IPS-15b (cell line): Measurements from ENCODE around the gene ZMIZ1.

Experiments used
- H3K27me3 ChIP-seq: one replicate; pipeline ENCODE4 v1.6.1; 2013; ENCODE audit warnings: low read length; ENCODE audit not compliant: control insufficient read depth, insufficient read depth
- H3K36me3 ChIP-seq: one replicate; pipeline ENCODE4 v1.6.1; 2013; ENCODE audit warnings: low read length; ENCODE audit not compliant: control insufficient read depth, insufficient read depth
- H3K4me1 ChIP-seq: one replicate; pipeline ENCODE4 v1.6.1; 2013; ENCODE audit warnings: mild to moderate bottlenecking, low read length; ENCODE audit not compliant: control insufficient read depth, insufficient read depth
- H3K4me3 ChIP-seq: one replicate; pipeline ENCODE4 v1.5.1; 2013; ENCODE audit warnings: low read depth, low read length
- H3K9ac ChIP-seq: one replicate; pipeline ENCODE4 v1.6.1; 2013; ENCODE audit warnings: low read depth, mild to moderate bottlenecking, low read length
- H3K9me3 ChIP-seq: one replicate; pipeline ENCODE4 v1.6.1; 2013; ENCODE audit warnings: mild to moderate bottlenecking, low read length; ENCODE audit not compliant: control insufficient read depth, insufficient read depth

Gene ZMIZ1

DNA sequence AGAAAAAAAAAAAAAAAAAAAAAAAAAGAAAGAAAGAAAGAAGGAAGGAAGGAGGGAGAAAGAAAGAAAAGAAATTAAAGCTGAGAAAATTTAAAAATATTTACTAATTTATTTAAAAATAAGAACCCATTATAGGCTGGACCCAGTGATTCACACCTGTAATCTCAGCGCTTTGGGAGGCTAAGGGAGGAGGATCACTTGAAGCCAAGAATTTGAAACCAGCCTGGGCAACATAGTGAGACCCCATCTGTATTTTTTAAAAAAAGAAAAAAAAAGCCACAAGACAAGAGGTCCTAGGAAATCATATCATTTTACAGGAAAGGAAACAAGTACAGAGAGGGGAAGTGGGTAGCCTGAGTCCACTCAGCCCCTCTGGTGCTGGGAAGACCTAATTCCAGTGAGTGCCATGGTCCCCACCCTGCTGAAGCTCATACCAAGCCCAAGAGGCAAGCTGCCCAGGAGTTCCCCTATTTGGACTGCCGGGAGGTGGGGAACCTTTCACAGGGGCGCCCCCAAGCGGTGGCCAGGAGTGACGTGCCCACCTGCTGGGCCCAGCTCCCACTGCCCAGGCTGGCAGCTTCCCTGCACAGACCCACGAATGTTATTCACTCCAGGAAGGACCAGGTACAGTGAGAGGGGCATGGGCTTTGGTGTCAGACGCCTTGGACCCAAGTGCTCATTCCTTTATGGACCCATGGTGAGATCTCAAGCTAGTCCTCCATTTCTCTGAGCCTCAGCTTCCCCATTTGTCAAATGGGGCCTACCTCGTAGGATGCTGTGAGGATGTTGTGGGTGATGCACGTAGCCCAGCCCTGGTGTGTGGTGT is 133.6 kb downstream of the ZMIZ1 start:
- H3K9me3 ChIP-seq, result no peaks in the 10 kb centered on the region
- no peak overlapping the region for H3K4me3 ChIP-seq
- no peaks in the 10 kb centered on the region for H3K27me3 ChIP-seq
- H3K9ac ChIP-seq, result no peak overlapping the region
- H3K4me1 ChIP-seq, result no peaks in the 10 kb centered on the region
- H3K36me3 ChIP-seq, result peaks cover 21% of the 10 kb centered on the region

DNA sequence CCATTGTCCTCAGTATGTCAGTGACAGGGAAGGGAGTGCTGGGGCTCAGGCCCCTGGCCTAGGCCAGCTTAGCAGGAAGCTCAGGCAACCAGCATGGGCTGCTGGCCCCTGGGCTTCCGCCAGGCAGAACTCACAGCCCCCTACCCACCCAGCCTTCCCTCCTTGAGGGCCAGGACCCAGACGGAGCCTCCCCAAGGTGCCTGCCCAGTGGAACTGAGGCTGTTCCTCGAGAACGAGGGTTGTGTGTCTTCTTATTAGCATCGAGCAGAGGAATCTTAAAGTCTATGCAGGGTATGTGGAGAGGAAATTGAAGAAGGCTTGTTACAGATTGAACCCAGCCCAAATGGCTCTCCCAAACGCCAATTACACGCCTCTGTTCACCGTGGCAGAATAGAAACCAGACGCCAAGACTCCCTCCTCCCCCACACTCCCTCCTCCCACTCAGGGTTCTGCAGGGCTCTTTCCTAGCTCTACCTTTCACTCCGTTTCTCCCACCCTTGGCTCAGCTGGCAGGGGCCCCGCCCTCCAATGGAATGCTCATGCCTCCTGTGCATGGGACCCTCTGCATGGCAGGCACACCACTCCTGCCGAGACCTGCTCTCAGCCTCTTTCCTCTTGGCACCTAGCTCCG is 134.4 kb downstream of the ZMIZ1 start:
- no peaks in the 10 kb centered on the region for H3K9me3 ChIP-seq
- H3K4me1 ChIP-seq, result no peaks in the 10 kb centered on the region
- peaks cover 21% of the 10 kb centered on the region for H3K36me3 ChIP-seq
- no peak overlapping the region for H3K4me3 ChIP-seq
- no peaks in the 10 kb centered on the region for H3K27me3 ChIP-seq
- H3K9ac ChIP-seq, result no peak overlapping the region

DNA sequence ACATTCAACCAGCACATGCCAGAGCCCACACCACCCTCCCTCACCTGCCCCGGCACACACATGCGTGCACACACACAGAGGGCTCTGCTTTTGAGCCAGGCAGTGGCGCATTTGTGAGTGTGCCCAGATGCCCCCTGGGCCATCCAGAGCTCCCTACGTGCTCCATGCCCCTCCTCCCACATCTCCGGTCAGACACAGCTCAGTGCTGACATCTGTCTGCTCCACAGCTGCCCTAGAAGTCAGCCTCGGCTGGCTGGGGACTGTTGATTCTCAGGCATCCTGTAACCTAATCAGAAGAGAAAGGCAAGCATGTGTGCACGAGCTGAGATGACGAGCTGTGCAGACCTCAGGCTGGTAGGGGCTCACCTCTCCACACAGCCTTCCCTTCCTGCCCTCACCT is 135.1 kb downstream of the ZMIZ1 start:
- no peaks in the 10 kb centered on the region for H3K4me1 ChIP-seq
- H3K36me3 ChIP-seq, result peaks cover 25% of the 10 kb centered on the region
- no peaks in the 10 kb centered on the region for H3K9me3 ChIP-seq
- no peaks in the 10 kb centered on the region for H3K27me3 ChIP-seq
- no peak overlapping the region for H3K4me3 ChIP-seq
- H3K9ac ChIP-seq, result no peak overlapping the region

DNA sequence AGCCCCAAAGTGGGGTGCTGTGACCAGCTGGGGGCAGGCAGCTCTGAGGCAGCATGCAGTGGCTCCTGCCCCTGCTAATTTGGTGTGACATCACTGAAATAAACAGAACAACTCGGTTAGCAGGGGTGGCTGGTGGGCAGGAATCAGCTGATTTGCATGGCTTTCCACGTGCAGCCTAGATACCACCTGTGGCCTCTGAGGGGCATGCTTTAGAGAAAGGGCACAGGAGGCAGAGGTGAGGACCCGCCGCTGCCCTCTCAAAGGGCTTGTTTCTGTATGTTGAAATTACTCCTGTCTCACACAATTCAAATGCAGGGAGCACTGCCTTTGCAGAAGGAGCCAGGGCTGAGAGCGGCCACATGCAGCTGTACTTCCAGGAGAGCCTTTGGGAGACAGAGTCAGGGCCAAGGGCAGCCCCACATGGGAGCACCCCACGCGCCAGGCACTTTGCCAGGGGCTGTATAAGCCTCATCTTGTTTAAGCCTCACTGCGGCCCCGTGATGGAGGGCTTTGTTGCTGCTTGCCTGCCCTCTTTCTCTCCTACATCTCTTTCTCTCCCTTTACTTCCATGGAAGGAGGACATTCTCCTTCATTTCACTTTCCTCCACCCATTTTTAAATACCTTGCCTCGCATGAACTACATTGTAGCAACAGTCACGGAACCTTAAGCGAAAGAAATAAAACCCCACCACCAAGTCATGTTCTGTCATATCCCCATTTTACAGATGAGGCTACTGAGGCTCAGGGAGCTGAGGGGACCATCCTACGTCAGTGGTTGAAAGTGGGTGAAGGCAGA is 137.7 kb downstream of the ZMIZ1 start:
- Histone ChIP-seq H3K9me3 (no peaks in the 10 kb centered on the region), H3K4me1 (no peaks in the 10 kb centered on the region), H3K27me3 (no peaks in the 10 kb centered on the region), H3K9ac (no peak overlapping the region), H3K36me3 (peaks cover 37% of the 10 kb centered on the region), H3K4me3 (no peak overlapping the region)

DNA sequence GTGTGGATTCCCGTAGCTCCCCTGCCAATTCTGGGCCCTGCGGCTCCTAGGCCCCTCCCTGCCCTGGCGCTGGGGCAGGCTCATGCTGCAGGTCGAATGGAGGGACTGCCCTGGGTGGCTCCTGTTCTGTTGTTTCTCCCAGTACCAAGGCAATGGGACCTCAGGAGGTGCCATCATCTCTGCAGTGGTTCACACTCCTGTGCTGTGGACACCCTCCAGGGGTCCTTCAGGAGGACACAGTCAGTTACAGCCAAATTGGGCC is 138.3 kb downstream of the ZMIZ1 start:
- H3K9ac ChIP-seq, result no peak overlapping the region
- H3K4me1 ChIP-seq, result no peaks in the 10 kb centered on the region
- no peak overlapping the region for H3K4me3 ChIP-seq
- H3K27me3 ChIP-seq, result no peaks in the 10 kb centered on the region
- peaks cover 37% of the 10 kb centered on the region for H3K36me3 ChIP-seq
- H3K9me3 ChIP-seq, result no peaks in the 10 kb centered on the region

DNA sequence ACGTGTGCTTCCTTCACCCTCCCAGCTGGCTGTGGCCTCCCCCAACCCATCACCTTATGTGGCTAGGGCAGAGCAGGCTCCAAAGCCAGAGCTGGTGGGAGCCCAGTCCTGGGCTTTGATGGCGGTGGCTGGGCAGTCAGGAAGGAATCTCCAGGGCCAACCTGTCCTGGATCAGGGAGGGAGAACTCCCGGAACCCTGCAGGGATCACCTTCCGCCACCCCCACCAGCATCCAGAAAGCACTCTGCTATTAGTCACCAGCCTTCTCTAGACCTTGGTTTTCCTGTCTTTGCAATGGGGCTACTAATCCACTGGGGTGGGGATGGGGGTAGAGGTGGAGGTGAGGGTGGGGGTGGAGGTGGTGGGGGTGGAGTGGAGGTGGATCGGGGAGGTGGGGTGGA is 139.0 kb downstream of the ZMIZ1 start:
- peaks cover 35% of the 10 kb centered on the region for H3K36me3 ChIP-seq
- no peaks in the 10 kb centered on the region for H3K27me3 ChIP-seq
- H3K4me1 ChIP-seq, result no peaks in the 10 kb centered on the region
- H3K9ac ChIP-seq, result no peak overlapping the region
- H3K9me3 ChIP-seq, result no peaks in the 10 kb centered on the region
- no peak overlapping the region for H3K4me3 ChIP-seq

DNA sequence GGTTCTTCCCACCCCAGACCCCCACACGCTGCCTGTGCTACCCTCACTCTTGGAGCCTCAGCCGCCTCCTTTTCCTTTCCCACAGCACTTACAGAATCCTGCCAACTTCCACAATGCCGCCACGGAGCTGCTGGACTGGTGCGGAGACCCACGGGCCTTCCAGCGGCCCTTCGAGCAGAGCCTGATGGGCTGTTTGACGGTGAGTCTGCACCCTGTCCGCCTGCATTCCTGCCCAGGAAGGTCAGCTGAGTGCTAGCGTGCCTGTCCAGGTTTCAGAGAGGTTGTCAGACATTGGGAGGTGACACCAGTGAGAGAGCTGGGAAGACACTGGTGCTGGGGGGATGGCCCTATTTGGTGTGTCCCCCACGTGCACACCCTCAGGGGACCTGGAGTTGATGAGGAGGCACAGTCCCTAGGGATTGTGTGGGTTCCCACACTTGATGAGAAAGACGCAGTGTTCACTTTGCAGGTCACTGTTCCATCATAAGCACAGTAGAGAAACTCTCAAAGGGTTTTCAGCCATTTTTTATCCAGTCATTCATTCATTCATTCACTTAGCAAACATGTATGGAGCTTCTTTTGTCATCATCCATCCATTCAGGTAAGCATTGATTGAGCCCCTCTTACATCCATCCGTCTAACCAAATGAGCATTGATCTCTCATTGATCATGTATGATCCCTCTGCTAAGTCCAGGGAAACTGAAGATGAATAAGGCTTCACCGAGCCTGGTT is 139.7 kb downstream of the ZMIZ1 start:
- Histone ChIP-seq H3K4me1 (no peaks in the 10 kb centered on the region), H3K4me3 (no peak overlapping the region), H3K36me3 (peaks cover 28% of the 10 kb centered on the region), H3K9me3 (no peaks in the 10 kb centered on the region), H3K27me3 (no peaks in the 10 kb centered on the region), H3K9ac (no peak overlapping the region)

DNA sequence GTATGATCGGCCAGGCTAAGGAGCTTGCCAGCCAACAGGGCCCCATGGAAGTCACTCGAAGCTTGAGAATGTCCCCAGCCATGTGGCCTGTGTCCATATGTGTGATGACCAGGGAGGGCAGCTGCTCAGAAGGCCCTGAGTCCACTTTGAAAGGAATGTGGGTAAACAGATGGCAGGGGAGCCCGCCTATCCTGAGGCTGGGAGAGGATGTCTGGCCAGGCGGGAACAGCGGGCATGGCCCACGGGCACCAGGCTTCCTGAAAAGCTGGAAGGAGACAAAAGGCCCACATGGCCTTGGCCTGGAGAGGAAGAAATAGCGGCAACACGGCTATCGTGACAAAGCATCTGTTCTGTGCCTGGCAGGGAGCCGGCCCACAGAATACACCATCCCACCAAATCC is 140.6 kb downstream of the ZMIZ1 start:
- no peaks in the 10 kb centered on the region for H3K4me1 ChIP-seq
- H3K27me3 ChIP-seq, result no peaks in the 10 kb centered on the region
- H3K36me3 ChIP-seq, result peaks cover 22% of the 10 kb centered on the region

DNA sequence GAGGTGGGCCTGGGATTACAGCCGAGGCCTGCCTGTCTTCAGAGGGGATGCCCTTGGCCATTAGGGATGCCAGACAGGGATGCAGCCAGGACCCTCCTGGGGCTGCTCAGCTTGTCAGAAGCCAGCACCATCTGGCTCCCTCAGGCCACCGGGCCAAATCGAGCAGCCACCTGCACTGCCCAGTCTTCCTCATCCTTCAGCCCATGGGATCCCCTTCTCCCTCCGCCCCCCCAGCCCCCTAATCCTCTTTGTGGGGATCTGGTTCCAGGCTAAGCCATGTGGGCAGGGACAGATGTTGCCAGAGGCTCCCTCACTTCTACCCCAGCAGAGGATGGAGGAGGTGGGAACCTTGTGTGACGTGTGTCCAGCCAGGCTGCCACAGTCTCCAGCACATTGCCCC is 141.1 kb downstream of the ZMIZ1 start:
- no peaks in the 10 kb centered on the region for H3K9me3 ChIP-seq
- no peak overlapping the region for H3K4me3 ChIP-seq
- no peak overlapping the region for H3K9ac ChIP-seq
- H3K36me3 ChIP-seq, result peaks cover 21% of the 10 kb centered on the region
- no peaks in the 10 kb centered on the region for H3K4me1 ChIP-seq
- H3K27me3 ChIP-seq, result no peaks in the 10 kb centered on the region

More for the DNA sequence above, 140.6 kb downstream of the ZMIZ1 start:
- Histone ChIP-seq H3K4me3 (no peak overlapping the region), H3K9ac (no peak overlapping the region), H3K9me3 (no peaks in the 10 kb centered on the region)

DNA sequence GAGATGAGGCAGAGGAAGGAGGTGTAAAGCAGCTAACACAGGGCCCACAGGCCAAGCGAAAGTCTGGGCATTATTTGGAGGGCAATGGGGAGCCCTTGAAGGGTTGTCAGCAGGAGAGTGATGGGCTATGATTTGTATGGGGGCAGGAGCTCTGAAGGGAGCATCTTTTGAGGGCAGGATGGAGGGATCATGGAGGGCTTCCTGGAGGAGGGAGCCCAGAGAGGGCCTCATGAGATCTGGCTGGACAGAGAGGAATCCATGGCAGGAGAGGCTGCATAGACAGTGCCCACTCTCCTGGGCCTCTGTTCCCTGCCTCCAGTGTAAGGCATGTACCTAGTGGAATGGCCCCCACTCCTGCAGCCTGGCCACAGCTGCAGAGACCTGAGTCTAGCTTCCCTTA is 141.9 kb downstream of the ZMIZ1 start:
- H3K4me3 ChIP-seq, result no peak overlapping the region
- H3K36me3 ChIP-seq, result peaks cover 26% of the 10 kb centered on the region
- no peaks in the 10 kb centered on the region for H3K27me3 ChIP-seq
- no peak overlapping the region for H3K9ac ChIP-seq
- no peaks in the 10 kb centered on the region for H3K4me1 ChIP-seq
- no peaks in the 10 kb centered on the region for H3K9me3 ChIP-seq

DNA sequence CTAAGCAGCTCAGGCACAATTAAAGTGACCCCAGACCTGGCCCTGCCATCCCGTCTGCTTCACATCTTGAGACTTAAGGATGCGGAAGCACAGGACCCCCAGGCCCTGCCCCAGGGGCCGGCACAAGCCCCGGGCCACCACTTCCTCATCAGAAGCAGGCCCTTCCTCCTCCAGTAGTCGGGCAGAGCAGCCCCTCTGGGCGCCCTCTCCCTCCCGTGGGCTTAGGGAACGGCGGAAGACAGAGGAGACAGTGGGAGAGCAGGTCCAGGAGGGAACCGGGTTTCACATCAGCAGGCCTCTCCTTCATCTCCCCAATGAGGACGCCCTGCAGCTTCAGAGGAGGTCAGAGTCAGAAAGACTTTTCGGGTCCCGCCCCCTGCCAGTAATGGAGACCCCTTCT is 142.8 kb downstream of the ZMIZ1 start:
- no peak overlapping the region for H3K4me3 ChIP-seq
- no peaks in the 10 kb centered on the region for H3K27me3 ChIP-seq
- H3K9ac ChIP-seq, result no peak overlapping the region
- no peaks in the 10 kb centered on the region for H3K4me1 ChIP-seq
- H3K9me3 ChIP-seq, result no peaks in the 10 kb centered on the region
- H3K36me3 ChIP-seq, result peaks cover 36% of the 10 kb centered on the region
